ENCODE measurements around the gene COG5. TPM values are rescaled to one million over a fixed set of nuclear protein-coding genes. Genes with fewer than 3 reads are reported as not detected.

Gene COG5
- polyA plus RNA-seq, 4 donors, result 28.6 to 39.0 (median 33.1) TPM

- DNase-seq (ENCODE audit: low read depth in 4 of 4, low spot score in 2 of 4), result no peak
Measured at GRCh38 chr7:107467972-107468371, 95.7 kb downstream of the COG5 start.

GRCh38 chr7:107464666-107465226, 99.0 kb downstream of the COG5 start:
- no peak for DNase-seq (ENCODE audit: low read depth in 4 of 4, low spot score in 2 of 4)

- DNase-seq (ENCODE audit: low read depth in 4 of 4, low spot score in 2 of 4), result peak in 2 of 4 donors; percentile 26 to 38
Measured at GRCh38 chr7:107463139-107464078, 100.3 kb downstream of the COG5 start.

- no peak for DNase-seq (ENCODE audit: low read depth in 4 of 4, low spot score in 2 of 4)
Measured at GRCh38 chr7:107461938-107462533, 101.7 kb downstream of the COG5 start.

GRCh38 chr7:107453388-107453787, 110.3 kb downstream of the COG5 start:
- no peak for DNase-seq (ENCODE audit: low read depth in 4 of 4, low spot score in 2 of 4)

- no peak for DNase-seq (ENCODE audit: low read depth in 4 of 4, low spot score in 2 of 4)
Measured at GRCh38 chr7:107450970-107451369, 112.8 kb downstream of the COG5 start.

- no peak for DNase-seq (ENCODE audit: low read depth in 4 of 4, low spot score in 2 of 4)
Measured at GRCh38 chr7:107446988-107447387, 116.7 kb downstream of the COG5 start.

- no peak for DNase-seq (ENCODE audit: low read depth in 4 of 4, low spot score in 2 of 4)
Measured at GRCh38 chr7:107446531-107446930, 117.2 kb downstream of the COG5 start.

GRCh38 chr7:107442678-107443077, 121.0 kb downstream of the COG5 start:
- no peak for DNase-seq (ENCODE audit: low read depth in 4 of 4, low spot score in 2 of 4)

- no peak for DNase-seq (ENCODE audit: low read depth in 4 of 4, low spot score in 2 of 4)
Measured at GRCh38 chr7:107441581-107442422, 121.9 kb downstream of the COG5 start.

- no peak for DNase-seq (ENCODE audit: low read depth in 4 of 4, low spot score in 2 of 4)
Measured at GRCh38 chr7:107439025-107439424, 124.7 kb downstream of the COG5 start.

GRCh38 chr7:107435749-107436148, 128.0 kb downstream of the COG5 start:
- no peak for DNase-seq (ENCODE audit: low read depth in 4 of 4, low spot score in 2 of 4)

GRCh38 chr7:107432261-107432660, 131.5 kb downstream of the COG5 start:
- no peak for DNase-seq (ENCODE audit: low read depth in 4 of 4, low spot score in 2 of 4)

GRCh38 chr7:107430057-107430456, 133.7 kb downstream of the COG5 start:
- DNase-seq (ENCODE audit: low read depth in 4 of 4, low spot score in 2 of 4), result no peak

GRCh38 chr7:107428642-107429041, 135.1 kb downstream of the COG5 start:
- no peak for DNase-seq (ENCODE audit: low read depth in 4 of 4, low spot score in 2 of 4)

- DNase-seq (ENCODE audit: low read depth in 4 of 4, low spot score in 2 of 4), result no peak
Measured at GRCh38 chr7:107427462-107427861, 136.3 kb downstream of the COG5 start.

- no peak for DNase-seq (ENCODE audit: low read depth in 4 of 4, low spot score in 2 of 4)
Measured at GRCh38 chr7:107414198-107414597, 149.5 kb downstream of the COG5 start.

- DNase-seq (ENCODE audit: low read depth in 4 of 4, low spot score in 2 of 4), result no peak
Measured at GRCh38 chr7:107408349-107408748, 155.4 kb downstream of the COG5 start.

GRCh38 chr7:107405559-107405958, 158.2 kb downstream of the COG5 start:
- DNase-seq (ENCODE audit: low read depth in 4 of 4, low spot score in 2 of 4), result no peak

- no peak for DNase-seq (ENCODE audit: low read depth in 4 of 4, low spot score in 2 of 4)
Measured at GRCh38 chr7:107404740-107405537, 158.8 kb downstream of the COG5 start.
